H54 (cell line): ENCODE data around the gene MAGOH.

Source experiments
- DNase-seq: peaks from one replicate; pipeline ENCODE4 v3.0.0; 2011; ENCODE audit warnings: low spot score, mixed read lengths; ENCODE audit not compliant: insufficient read length
- FAIRE-seq: peaks from 3 replicates; lab custom pipeline; 2011; peaks lifted over from hg19 to GRCh38; lab: Jason Lieb, UNC
- POLR2A ChIP-seq: IDR thresholded peaks from 2 replicates; pipeline ENCODE4 v1.6.1; 2011; ENCODE audit warnings: low read depth, mild to moderate bottlenecking, low read length

Gene MAGOH

GRCh38 chr1:53276153-53276901 lies 38.0 kb upstream of the MAGOH start:
- no peak for FAIRE-seq
- no peak for TF ChIP-seq POLR2A

DNA sequence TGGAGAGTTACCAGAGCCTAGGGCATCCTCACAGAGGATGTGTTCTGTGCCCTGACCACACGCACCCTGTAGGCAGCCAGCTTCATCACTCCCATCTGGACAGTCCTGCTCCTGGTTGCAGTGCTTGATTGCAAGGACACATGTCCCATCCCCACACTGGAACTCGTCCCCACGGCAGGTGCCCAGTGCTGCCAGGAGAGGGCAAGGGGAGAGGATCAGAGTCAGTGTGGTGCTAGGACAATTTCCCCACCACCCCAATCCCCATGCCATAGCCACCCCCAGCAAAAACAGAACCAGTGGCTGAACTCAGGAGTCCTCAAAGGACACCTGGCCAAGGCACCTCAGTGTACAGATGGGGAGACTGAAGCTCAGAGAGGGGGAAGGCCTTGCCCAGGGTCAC lies 37.2 kb upstream of the MAGOH start:
- FAIRE-seq (no peak), DNase-seq (no peak)
- no peak for TF ChIP-seq POLR2A

More at GRCh38 chr1:53276153-53276901, 38.0 kb upstream of the MAGOH start:
- DNase-seq: no peak

DNA sequence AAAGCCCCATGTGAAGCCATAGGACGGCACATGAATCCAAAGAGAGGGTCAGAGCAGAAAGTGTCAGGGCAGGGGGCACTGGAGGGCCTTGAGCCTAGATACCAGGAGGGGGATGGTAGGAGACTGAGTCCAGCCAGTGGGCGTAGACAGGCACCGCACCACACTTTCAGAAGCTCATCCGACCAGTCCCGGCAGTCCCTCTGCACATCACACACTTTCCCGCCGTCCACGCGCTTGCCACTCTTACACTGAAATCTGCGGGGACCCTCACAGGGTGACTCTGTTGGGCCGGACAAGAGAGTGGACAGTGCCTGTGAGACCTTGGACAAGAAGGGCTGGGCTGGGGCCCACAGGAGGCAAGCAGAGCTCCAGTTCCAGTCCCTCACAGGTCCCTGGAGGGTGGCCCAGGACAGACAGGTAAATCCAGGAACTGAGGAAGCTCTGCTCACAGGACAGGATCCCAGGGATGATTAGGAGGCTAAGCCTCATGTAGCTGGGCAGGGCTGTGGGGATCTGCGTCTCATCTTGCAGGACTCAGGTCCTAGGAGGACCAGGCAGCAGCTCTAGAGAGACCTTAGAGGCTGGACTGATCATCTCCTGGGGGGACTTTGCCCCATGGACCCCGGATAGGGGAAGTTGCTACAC lies 36.3 kb upstream of the MAGOH start:
- no peak for TF ChIP-seq POLR2A
- FAIRE-seq: no peak
- DNase-seq: no peak

GRCh38 chr1:53274026-53274425 lies 35.7 kb upstream of the MAGOH start:
- FAIRE-seq: no peak
- TF ChIP-seq POLR2A: no peak
- no peak for DNase-seq

- no peak for FAIRE-seq
- TF ChIP-seq POLR2A: no peak
These were observed 35.2 kb upstream of the MAGOH start for GRCh38 chr1:53273526-53273925.

DNA sequence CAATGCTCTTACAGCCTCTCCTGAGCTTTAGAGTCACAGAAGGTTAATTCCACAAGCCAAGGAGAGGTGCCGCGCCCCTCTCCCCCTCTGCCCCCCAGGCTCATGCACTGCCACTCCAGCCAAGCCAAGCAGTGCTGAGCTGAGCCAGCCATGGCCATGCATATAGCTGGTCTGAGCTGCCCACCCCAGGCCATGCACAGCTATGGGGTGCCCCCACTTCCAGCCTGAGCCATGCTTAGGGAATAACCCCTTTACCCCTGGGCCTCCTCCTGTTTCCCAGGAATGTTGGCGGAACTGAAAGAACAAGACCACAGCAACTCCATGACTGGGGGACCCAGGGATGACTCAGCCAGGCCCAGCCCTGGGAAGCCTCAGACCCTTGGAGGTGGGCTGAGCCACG lies 34.0 kb upstream of the MAGOH start:
- TF ChIP-seq POLR2A: no peak
- FAIRE-seq: no peak
- no peak for DNase-seq

More at GRCh38 chr1:53273526-53273925, 35.2 kb upstream of the MAGOH start:
- no peak for DNase-seq

GRCh38 chr1:53271446-53272090 lies 33.2 kb upstream of the MAGOH start:
- TF ChIP-seq POLR2A: no peak

DNA sequence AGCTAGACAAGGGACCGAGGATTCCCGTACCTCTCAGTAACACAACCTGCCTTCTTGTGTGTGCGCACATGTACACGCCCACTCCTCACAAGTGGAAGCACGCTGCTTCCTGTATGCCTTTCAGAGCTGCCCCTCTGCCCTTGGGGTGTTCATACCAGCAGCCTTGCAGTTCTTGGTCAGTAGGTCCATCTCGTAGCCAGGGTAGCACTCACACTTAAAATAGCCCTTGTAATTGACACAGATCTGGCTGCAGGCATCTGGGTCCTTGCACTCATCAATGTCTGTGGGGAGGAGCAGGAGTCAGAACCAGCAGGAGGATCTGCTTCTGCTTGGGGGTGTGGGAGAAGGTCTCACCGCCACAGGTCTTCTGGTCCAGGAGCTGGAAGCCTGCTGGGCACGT lies 32.6 kb upstream of the MAGOH start:
- DNase-seq: no peak
- TF ChIP-seq POLR2A: no peak
- no peak for FAIRE-seq

More at GRCh38 chr1:53271446-53272090, 33.2 kb upstream of the MAGOH start:
- FAIRE-seq: no peak
- no peak for DNase-seq

GRCh38 chr1:53270107-53270506 lies 31.8 kb upstream of the MAGOH start:
- DNase-seq: no peak
- FAIRE-seq: no peak
- TF ChIP-seq POLR2A: no peak

GRCh38 chr1:53267761-53268160 lies 29.4 kb upstream of the MAGOH start:
- DNase-seq: no peak
- FAIRE-seq: no peak
- no peak for TF ChIP-seq POLR2A

GRCh38 chr1:53266038-53266437 lies 27.7 kb upstream of the MAGOH start:
- FAIRE-seq (no peak), DNase-seq (no peak)
- no peak for TF ChIP-seq POLR2A

- DNase-seq (no peak), FAIRE-seq (no peak)
- no peak for TF ChIP-seq POLR2A
These were observed 27.3 kb upstream of the MAGOH start for GRCh38 chr1:53265581-53265980.

DNA sequence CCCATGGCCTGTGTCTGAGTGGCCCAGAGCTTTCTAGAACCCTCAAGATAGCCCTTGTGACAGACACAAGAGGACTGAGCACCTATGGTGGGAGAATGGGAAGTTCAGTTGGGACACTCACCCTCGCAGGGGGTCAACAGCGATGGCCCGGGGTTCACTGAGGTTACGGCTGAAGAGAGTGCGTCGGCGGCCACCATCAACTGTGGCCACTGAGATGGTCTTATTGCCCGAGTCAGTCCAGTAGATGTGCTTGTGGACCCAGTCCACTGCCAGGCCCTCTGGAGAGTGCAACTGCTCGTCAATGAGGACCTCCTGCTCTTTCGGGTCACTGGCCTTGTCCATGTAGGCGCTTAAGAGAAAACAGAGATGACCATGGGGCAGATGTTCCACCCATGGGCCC lies 25.7 kb upstream of the MAGOH start:
- TF ChIP-seq POLR2A: no peak
- FAIRE-seq (no peak), DNase-seq (no peak)

DNA sequence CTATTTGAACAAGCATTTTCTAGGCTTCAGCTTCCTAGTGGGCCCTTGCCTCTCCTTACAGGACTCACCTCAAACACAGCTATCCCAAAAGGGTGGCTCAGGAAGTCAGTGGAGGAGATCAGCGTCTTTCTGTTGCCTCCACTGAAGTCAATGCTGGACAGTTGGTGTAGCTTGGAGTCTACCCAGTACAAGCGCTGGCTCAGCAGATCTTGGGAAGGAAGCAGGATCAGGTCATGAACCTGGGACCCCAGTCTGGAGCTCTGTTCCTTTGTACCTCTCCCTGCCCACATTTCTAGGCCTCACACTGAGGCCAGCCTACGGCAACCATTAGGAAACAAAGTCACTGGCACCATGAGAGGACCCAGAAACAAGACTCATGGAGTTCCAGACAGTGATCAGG lies 23.7 kb upstream of the MAGOH start:
- no peak for TF ChIP-seq POLR2A
- FAIRE-seq (no peak), DNase-seq (no peak)
